GM12865 (cell line): ENCODE data around the gene OTULINL.

Experiments used
- DNase-seq: peaks from one replicate; pipeline ENCODE4 v3.0.0; 2010; ENCODE audit warnings: low read depth
- H3K4me3 ChIP-seq: 2 replicates; pipeline ENCODE4 v1.5.1; 2011; ENCODE audit warnings: mild to moderate bottlenecking, low read depth, low read length, control low read depth
- CTCF ChIP-seq: IDR thresholded peaks from 2 replicates; pipeline ENCODE4 v1.5.1; 2011; ENCODE audit warnings: low read length, control low read depth, low read depth, inconsistent platforms; ENCODE audit not compliant: insufficient read depth; ENCODE audit errors: missing control alignments

Gene OTULINL

GRCh38 chr5:14580398-14581034 is 1.1 kb upstream of the OTULINL start:
- no peak for DNase-seq
- H3K4me3 ChIP-seq, result no peak overlapping the region
- TF ChIP-seq CTCF, result no peak

DNA sequence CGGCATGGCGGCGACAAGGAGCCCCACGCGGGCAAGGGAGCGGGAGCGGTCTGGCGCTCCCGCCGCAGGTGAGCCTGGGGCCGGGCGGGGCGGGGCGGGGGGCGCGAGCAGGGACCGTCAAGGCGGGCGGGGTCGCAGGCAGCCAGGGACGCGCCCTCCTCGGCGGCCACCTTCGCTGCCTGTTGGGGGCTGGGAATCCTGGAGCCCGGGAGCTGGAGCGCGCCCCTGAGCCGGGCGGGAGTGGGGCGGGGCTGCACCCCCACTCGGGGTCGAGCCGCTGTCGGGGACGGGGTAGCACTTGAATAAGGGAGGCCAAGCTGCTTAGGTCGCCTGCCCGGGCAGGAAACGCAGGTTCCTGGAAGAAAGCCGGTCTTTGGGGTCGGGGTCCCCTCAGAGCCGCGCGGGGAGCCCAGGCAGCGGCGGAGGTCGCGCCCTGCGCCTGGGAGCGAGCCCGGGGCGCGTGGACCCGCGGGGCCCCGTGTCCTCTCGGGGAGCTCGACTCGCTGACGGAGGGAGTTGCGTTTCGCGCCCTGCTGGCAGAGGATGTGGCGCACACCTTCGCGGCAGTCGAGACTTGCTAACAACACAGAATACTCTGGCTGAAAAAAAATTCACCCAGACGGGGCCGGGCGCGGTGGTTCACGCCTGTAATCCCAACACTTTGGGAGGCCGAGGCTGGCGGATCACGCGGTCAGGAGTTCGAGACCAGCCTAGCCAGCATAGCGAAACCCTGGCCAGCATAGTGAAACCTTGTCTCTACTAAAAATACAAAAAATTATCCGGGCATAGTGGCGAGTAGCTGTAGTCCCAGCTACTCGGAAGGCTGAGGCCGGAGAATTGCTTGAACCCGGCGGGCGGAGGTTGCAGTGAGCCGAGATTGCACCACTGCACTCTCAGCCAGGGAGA is 552 bp downstream of the OTULINL start:
- H3K4me3 ChIP-seq, result peak overlapping the region; percentile 76
- peak; percentile 81 for DNase-seq
- TF ChIP-seq CTCF, result peak; percentile 20

GRCh38 chr5:14582797-14583137 is 1.2 kb downstream of the OTULINL start:
- DNase-seq, result no peak
- no peak for TF ChIP-seq CTCF
- H3K4me3 ChIP-seq, result no peak overlapping the region

GRCh38 chr5:14584848-14585247 is 3.3 kb downstream of the OTULINL start:
- H3K4me3 ChIP-seq, result no peak overlapping the region
- no peak for DNase-seq
- TF ChIP-seq CTCF, result no peak

- no peak overlapping the region for H3K4me3 ChIP-seq
- TF ChIP-seq CTCF, result no peak
- no peak for DNase-seq
Observed at GRCh38 chr5:14587150-14587549, 5.6 kb downstream of the OTULINL start.

- H3K4me3 ChIP-seq, result no peak overlapping the region
- peak; percentile 46 for DNase-seq
- no peak for TF ChIP-seq CTCF
Observed at GRCh38 chr5:14588145-14588544, 6.6 kb downstream of the OTULINL start.
